SK-N-SH (cell line): Measurements from ENCODE around the gene CLEC17A. TPM values are rescaled to one million over a fixed set of nuclear protein-coding genes. Genes with fewer than 3 reads are reported as not detected.

Experiments used
- CTCF ChIA-PET: fragments of 300-600, 350-600 bp; formaldehyde crosslinking; extraction: SDS; loops from one replicate; lab custom pipeline; 2021; lab: Yijun Ruan, JAX
- POLR2A ChIA-PET: fragments of 350-600 bp; sonication (Branson Sonifier 250); formaldehyde crosslinking; extraction: SDS; loops from one replicate; lab custom pipeline; 2020; ENCODE audit warnings: antibody characterized with exemption, inconsistent platforms; lab: Yijun Ruan, JAX
- DNase-seq: peaks from one replicate; pipeline ENCODE4 v3.0.0; 2012
- H2AFZ ChIP-seq: fragments of 200-600 bp; sonication (generic); 2 replicates; pipeline ENCODE4 v1.8.1; 2016; ENCODE audit warnings: antibody characterized with exemption, mild to moderate bottlenecking, low read depth
- H3F3A ChIP-seq: fragments of 200-600 bp; sonication (generic); replicated peaks from 2 replicates; pipeline ENCODE3; 2016; ENCODE audit warnings: antibody characterized with exemption, mild to moderate bottlenecking; ENCODE audit not compliant: insufficient read depth
- H3K27ac ChIP-seq, 2 experiments: fragments of 200-500 bp in 1 of 2; fragments of 200-600 bp in 1 of 2; sonication (Bioruptor generic) in 1 of 2; sonication (generic), shearing (Covaris generic) in 1 of 2; 2 replicates each; pipeline versions ENCODE4 v1.5.1 to v1.6.1; 2014 to 2016; ENCODE audit warnings: low read depth in 2 of 2, inconsistent platforms in 1 of 2, low read length in 1 of 2, mild to moderate bottlenecking in 1 of 2, mixed read lengths in 1 of 2
- H3K27me3 ChIP-seq: fragments of 200-600 bp; sonication (generic), shearing (Covaris generic); 2 replicates; pipeline ENCODE4 v1.6.1; 2016; ENCODE audit warnings: mixed run types; ENCODE audit not compliant: insufficient read depth
- H3K36me3 ChIP-seq, 2 experiments: fragments of 200-500 bp in 1 of 2; fragments of 200-600 bp in 1 of 2; sonication (Bioruptor generic) in 1 of 2; sonication (generic) in 1 of 2; replicated peaks in 1 of 2; 2 replicates each; pipeline versions ENCODE3 to v1.5.1; 2014 to 2016; ENCODE audit warnings: low read length in 1 of 2, mild to moderate bottlenecking in 1 of 2; ENCODE audit not compliant: insufficient read depth in 2 of 2, control insufficient read depth in 1 of 2
- H3K4me1 ChIP-seq, 2 experiments: fragments of 200-500 bp in 1 of 2; fragments of 200-600 bp in 1 of 2; sonication (Bioruptor generic) in 1 of 2; sonication (generic), shearing (Covaris generic) in 1 of 2; 2 replicates each; pipeline versions ENCODE4 v1.5.1 to v1.6.1; 2014 to 2016; ENCODE audit warnings: low read depth in 1 of 2, low read length in 1 of 2, mixed run types in 1 of 2; ENCODE audit not compliant: insufficient read depth in 2 of 2, control insufficient read depth in 1 of 2
- H3K4me2 ChIP-seq: fragments of 200-600 bp; sonication (generic), shearing (Covaris generic); 2 replicates; pipeline ENCODE4 v1.6.1; 2017; ENCODE audit warnings: mixed run types
- H3K4me3 ChIP-seq, 2 experiments: fragments of 200-500 bp in 1 of 2; fragments of 200-600 bp in 1 of 2; sonication (Bioruptor generic) in 1 of 2; sonication (generic), shearing (Covaris generic) in 1 of 2; 2 replicates each; pipeline versions ENCODE4 v1.5.1 to v1.8.1; 2014 to 2016; ENCODE audit warnings: low read depth in 2 of 2, inconsistent platforms in 1 of 2, low read length in 1 of 2, mild to moderate bottlenecking in 1 of 2, mixed read lengths in 1 of 2, moderate library complexity in 1 of 2
- H3K79me2 ChIP-seq: fragments of 200-600 bp; sonication (generic); 2 replicates; pipeline ENCODE4 v1.8.1; 2017; ENCODE audit warnings: mild to moderate bottlenecking; ENCODE audit not compliant: insufficient read depth
- H3K9ac ChIP-seq: fragments of 200-600 bp; sonication (generic); 2 replicates; pipeline ENCODE4 v1.6.1; 2017; ENCODE audit warnings: mixed run types
- H3K9me2 ChIP-seq: fragments of 200-600 bp; sonication (generic); 2 replicates; pipeline ENCODE4 v1.6.1; 2017; ENCODE audit warnings: mixed run types
- H3K9me3 ChIP-seq: fragments of 200-600 bp; sonication (generic); 2 replicates; pipeline ENCODE4 v1.6.1; 2017; ENCODE audit warnings: mixed run types, mild to moderate bottlenecking, moderate library complexity
- H4K20me1 ChIP-seq: fragments of 200-600 bp; sonication (generic); 2 replicates; pipeline ENCODE4 v1.6.1; 2017; ENCODE audit warnings: mild to moderate bottlenecking, mixed run types; ENCODE audit not compliant: insufficient read depth
- CHD2 ChIP-seq: fragments of 150-350 bp; IDR thresholded peaks from 2 replicates; pipeline ENCODE4 v1.6.1; 2018; ENCODE audit warnings: low read length; ENCODE audit not compliant: partially characterized antibody
- CTCF ChIP-seq: fragments of 200-600 bp; sonication (generic); IDR thresholded peaks from 2 replicates; pipeline ENCODE4 v1.6.1; 2017; ENCODE audit warnings: antibody characterized with exemption, mild to moderate bottlenecking, moderate library complexity
- ELF1 ChIP-seq: IDR thresholded peaks from 2 replicates; pipeline ENCODE4 v1.4.0; 2012
- FOSL2 ChIP-seq: IDR thresholded peaks from 2 replicates; pipeline ENCODE4 v1.4.0; 2012; ENCODE audit warnings: low read depth, mild to moderate bottlenecking, moderate library complexity, borderline replicate concordance
- FOXJ3 ChIP-seq: sonication (generic); formaldehyde crosslinking; IDR thresholded peaks from 2 replicates; pipeline ENCODE4 v1.5.1; 2020; ENCODE audit warnings: mild to moderate bottlenecking, missing genetic modification reagents
- FOXM1 ChIP-seq: IDR thresholded peaks from 2 replicates; pipeline ENCODE4 v1.4.0; 2012; ENCODE audit warnings: low read depth, mild to moderate bottlenecking
- IRF3 ChIP-seq: fragments of 150-350 bp; IDR thresholded peaks from 2 replicates; pipeline ENCODE4 v1.6.1; 2016; ENCODE audit warnings: mild to moderate bottlenecking, low read depth, low read length
- JUND ChIP-seq: IDR thresholded peaks from 2 replicates; pipeline ENCODE4 v1.4.0; 2012
- MAX ChIP-seq: IDR thresholded peaks from 2 replicates; pipeline ENCODE4 v1.4.0; 2012; ENCODE audit warnings: low read depth
- NFIC ChIP-seq: IDR thresholded peaks from 2 replicates; pipeline ENCODE4 v1.4.0; 2012; ENCODE audit warnings: borderline replicate concordance
- PBX3 ChIP-seq: IDR thresholded peaks from 2 replicates; pipeline ENCODE4; 2012
- RFX5 ChIP-seq: IDR thresholded peaks from 2 replicates; pipeline ENCODE4 v1.6.1; 2012; ENCODE audit warnings: mild to moderate bottlenecking, improper control_type of control experiment, low read length
- RXRA ChIP-seq: IDR thresholded peaks from 2 replicates; pipeline ENCODE4 v1.4.0; 2012; ENCODE audit warnings: low read depth, mild to moderate bottlenecking, borderline replicate concordance
- TAF1 ChIP-seq: IDR thresholded peaks from 2 replicates; pipeline ENCODE4 v1.6.1; 2012; ENCODE audit warnings: low read depth, mild to moderate bottlenecking, low read length, moderate library complexity, borderline replicate concordance
- TCF12 ChIP-seq: IDR thresholded peaks from 2 replicates; pipeline ENCODE4 v1.4.0; 2012
- USF2 ChIP-seq: fragments of 150-350 bp; IDR thresholded peaks from 2 replicates; pipeline ENCODE4 v1.6.1; 2017; ENCODE audit warnings: antibody characterized with exemption, low read length, low read depth, borderline replicate concordance
- ZBTB33 ChIP-seq: IDR thresholded peaks from 2 replicates; pipeline ENCODE4 v1.4.0; 2012; ENCODE audit warnings: low read depth, borderline replicate concordance
- WGBS: methylation state at CpG from one replicate; pipeline ENCODE4 v1.1.6; 2017; ENCODE audit warnings: low lambda C conversion rate; 5-methylcytosine and 5-hydroxymethylcytosine counted together
- polyA plus RNA-seq, 3 experiments: library from polyadenylated mRNA; depleted of rRNA; stranded (reverse); fragments of >200 nt; gene quantifications; 2 replicates each; pipeline ENCODE4 v1.2.3, GENCODE V29; 2012

CLEC17A gene
- polyA plus RNA-seq, 1 of the 3 experiments (the other 2 are of a cell fraction), result not detected

GRCh38 chr19:14563590-14563926, 19.3 kb upstream of the CLEC17A start (continued):
- TF ChIP-seq USF2 (no peak), FOXM1 (no peak), CHD2 (no peak), JUND (no peak), MAX (no peak), TCF12 (no peak), IRF3 (no peak)
- TF ChIP-seq, all 33 proteins: peak for 0

GRCh38 chr19:14563989-14564651, 18.8 kb upstream of the CLEC17A start:
- Histone ChIP-seq H3K4me3 (no peak overlapping the region), H3K9me2 (no peaks in the 10 kb centered on the region), H3K27ac (no peak overlapping the region), H3K4me1 (no peaks in the 10 kb centered on the region; a peak in 1 of 4 replicates), H3K36me3 (peaks cover 0 to 17% of the 10 kb centered on the region in 2 experiments), H3K9me3 (no peaks in the 10 kb centered on the region), H3F3A (no peaks in the 10 kb centered on the region), H4K20me1 (no peaks in the 10 kb centered on the region)
- DNase-seq, result peak; percentile 88
- WGBS, result 91% methylated on average over 33 of the region's 33 CpGs
- POLR2A ChIA-PET, result no interaction called here
- TF ChIP-seq PBX3 (no peak), USF2 (no peak), CTCF (no peak), RFX5 (no peak), RXRA (no peak), ELF1 (no peak), TAF1 (no peak), IRF3 (no peak), NFIC (no peak), FOXJ3 (CRISPR knock-in tag) (no peak), FOSL2 (no peak), ZBTB33 (no peak)
- TF ChIP-seq, all 33 proteins: peak for 0
- no peak overlapping the region for H3K9ac ChIP-seq
- no peak overlapping the region for H3K4me2 ChIP-seq
- H2AFZ ChIP-seq, result no peak overlapping the region
- H3K27me3 ChIP-seq, result no peaks in the 10 kb centered on the region
- CTCF ChIA-PET, result interaction anchor here (1.0 to 1.4 kb wide), 2 partner anchors 8 to 10 kb away, joined by 3 to 6 read pairs; partner anchors contain the start of gene NDUFB7
- no peaks in the 10 kb centered on the region; the same call in none of the 2 replicates for H3K79me2 ChIP-seq
